Stimulated activated CD4-positive, alpha-beta T cell treated with anti-CD3 and anti-CD28 coated beads, Interleukin-4, amount 100 ng/mL, for 1 hour (primary cell): Measurements from ENCODE around the gene PKMYT1.

Experiments used
- DNase-seq: peaks from one replicate; pipeline ENCODE4 v3.0.0-alpha.2; 2020

Gene PKMYT1

DNA sequence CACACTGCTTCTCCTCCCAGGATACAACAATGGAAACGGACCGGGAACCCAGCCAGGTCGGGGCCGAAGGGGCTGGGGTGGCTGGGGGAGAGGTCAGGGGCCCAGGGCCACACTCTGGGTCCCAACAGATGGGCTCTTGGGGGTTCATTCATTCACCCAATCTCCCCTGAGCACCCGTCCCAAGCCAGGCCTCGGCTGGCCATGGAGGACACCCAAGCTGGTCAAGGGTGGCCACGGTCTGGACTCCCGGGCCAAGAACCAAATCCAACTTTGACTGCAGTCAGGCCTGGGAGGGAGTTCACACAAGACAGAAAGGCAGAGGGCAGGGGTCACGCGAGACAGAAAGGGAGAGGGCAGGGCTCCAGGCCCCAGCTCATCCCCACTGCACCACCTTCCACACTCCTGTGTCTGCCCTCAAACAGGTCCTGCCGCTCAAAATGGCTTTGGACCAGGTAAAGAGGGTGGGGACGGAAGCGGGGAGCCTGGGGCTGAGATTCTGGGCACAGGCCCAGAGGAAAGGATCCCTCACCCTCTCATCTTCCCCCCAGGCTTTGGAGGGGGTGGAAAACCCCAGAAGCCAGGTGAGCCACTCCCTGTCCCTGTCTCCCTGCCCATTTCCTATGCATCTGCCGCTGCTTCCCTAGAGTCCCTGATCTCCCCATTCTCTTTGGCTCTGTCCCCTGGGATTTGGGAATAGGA lies 12.3 kb upstream of the PKMYT1 start:
- no peak for DNase-seq

DNA sequence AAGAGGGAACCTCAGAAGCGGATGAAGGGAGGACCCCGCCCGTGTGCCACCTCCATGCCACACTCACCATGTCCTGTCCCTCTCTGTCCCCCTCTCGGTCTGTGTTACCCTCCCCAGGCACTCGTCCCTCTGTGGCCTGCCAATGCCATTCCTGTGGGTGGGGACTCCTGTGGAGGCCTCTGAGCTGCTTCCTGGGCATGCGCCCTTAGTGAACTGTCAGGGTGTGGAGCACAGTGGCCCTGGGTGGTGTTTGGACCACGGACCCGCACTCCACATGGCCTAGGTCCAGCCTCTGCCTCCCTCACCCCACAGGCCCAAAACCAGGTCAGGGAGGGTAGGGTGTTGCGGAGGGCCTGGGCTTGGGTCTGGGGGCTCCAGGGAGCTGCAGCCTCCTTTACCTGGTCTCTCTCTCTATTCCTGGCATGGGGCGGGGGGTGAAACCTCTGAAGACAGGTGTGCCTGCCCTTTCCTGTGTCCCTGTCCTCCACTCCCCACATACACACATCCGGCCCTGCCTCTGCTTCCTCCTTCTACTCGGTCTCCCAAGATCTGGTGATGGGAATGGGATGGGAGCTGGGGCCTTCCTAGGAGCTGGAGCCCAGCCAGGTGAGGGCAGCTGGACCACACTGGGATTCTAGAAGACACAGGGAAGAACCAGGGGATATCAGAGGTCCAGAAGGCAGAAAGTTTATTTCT lies 11.5 kb upstream of the PKMYT1 start:
- no peak for DNase-seq

DNA sequence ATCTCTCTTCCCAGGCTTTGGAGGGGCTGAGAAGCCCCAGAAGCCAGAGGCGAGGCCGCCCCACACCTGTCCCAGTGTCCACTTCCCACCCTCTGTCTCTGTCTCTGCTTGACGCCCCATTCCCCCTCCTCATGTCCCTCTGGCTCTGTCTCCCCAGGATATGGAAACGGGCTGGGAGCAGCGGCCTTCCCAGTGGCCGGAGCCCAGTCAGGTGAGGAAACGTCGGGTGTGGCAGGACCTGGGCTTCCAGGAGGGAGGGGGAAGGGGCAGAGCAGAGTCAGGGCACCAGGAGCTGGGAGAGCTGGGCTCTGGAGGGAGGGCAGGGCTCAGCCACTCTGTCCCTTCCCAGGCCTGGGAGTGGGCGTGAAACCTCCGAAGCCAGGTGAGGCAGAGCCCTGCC lies 10.6 kb upstream of the PKMYT1 start:
- no peak for DNase-seq

- no peak for DNase-seq
Measured at GRCh38 chr16:2988590-2989099, 8.4 kb upstream of the PKMYT1 start.

DNA sequence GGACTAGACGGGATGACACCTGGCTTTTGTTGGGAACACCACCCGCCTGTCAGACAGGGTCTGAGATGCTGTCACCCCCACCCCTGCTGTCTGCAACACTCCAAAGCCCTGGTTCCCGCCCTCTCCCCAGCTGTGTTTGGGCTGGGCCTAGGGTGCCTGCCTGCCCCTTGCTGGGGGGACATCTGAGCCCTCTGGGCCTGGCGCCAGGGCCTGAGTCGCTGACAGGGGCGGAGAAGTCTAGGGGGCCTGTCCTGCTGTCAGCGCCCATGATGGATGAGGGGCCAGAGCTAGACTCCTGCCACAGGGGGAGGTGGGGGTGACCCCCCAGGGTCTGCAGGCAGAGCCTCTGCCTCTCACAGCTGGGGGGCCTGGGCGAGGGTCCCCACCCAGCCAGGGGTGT lies 7.6 kb upstream of the PKMYT1 start:
- DNase-seq = no peak

- DNase-seq = no peak
Measured at GRCh38 chr16:2987286-2987685, 7.0 kb upstream of the PKMYT1 start.

DNA sequence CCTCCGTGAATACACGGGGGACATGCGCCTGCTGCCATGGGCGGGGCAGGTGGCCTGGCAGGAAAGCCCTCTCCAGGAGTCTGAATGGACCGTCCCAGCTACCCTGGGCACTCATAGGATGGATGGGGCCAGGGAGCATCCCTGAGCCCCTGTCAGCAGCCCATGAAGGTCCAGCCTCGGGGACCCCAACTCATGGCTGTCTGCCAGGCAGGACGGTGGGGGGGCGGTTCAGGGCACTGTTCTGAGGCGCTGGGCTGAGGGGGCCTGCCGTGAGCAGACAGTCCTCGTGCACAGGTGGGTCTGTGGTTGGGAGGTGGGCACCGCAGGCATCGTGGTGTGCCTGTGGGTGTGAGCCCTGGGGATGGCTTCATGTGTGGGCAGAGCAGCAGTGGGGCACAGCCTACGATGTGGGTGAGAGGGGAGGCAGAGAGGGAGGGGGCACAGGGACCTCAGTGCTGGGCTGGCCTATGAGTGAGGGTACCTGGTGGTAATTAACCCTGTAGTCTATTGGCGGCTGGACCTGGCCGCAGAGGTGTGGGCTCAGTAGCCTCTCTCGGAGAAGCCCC lies 6.5 kb upstream of the PKMYT1 start:
- no peak for DNase-seq

DNA sequence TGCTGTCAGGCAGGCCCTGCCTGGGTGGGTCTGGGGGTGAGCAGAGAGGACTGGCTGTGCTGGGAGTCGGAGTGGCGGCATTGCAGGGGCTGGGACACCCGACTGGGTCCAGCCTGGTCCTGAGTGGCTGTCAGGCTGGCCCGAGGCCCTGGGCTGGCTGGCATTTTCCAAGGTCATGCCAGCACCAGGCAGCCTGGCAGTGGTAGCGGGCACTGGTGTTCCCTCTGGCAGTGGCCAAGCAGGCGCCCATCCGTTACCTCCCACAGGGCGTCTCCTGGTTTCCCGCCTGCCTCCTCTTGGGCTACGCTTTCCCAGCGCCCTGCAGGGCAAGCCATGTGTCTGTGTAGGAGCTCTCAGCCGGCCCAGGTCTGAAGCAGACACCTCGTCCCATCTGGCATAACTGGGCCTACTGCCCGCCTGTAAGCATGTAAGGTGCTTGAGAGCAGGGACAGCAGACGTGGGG lies 5.7 kb upstream of the PKMYT1 start:
- no peak for DNase-seq

DNA sequence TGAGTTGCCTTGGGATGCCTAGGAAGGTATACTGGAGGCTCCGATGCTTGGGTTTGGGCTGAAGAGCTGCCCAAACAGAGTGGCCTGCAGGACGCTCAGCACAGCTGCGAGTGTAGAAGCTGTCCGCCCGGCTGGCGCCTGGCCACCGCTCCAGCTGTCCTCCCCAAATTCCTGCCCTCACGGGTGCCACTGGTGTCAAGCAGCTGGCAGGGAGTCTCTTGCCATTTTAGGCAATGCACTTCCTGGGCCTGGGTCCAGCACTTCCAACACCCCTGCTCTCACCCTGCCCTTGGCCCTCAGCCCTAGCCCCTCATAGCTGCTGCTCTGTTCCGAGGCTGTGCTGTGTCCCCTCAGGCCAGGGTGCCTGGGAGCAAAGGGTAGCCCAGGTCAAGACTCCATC lies 5.2 kb upstream of the PKMYT1 start:
- no peak for DNase-seq

DNA sequence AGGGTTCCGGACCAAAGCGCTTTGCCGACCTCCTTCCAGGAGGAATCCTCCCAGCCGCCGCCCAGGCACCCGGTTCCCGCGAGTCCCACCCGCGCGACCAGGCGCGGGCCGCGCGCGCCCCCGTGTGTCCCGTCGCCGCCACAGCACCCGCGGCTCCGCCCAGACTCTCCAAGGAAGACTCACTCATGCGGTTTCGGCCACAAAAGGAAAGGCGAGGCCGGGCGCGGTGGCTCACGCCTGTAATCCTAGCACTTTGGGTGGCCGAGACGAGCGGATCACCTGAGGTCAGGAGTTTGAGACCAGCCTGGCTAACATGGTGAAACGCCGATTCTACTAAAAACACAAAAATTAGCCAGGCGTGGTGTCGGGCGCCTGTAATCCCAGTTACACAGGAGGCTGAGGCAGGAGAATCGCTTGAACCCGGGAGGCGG lies 3.5 kb upstream of the PKMYT1 start:
- peak; percentile 71 for DNase-seq

DNA sequence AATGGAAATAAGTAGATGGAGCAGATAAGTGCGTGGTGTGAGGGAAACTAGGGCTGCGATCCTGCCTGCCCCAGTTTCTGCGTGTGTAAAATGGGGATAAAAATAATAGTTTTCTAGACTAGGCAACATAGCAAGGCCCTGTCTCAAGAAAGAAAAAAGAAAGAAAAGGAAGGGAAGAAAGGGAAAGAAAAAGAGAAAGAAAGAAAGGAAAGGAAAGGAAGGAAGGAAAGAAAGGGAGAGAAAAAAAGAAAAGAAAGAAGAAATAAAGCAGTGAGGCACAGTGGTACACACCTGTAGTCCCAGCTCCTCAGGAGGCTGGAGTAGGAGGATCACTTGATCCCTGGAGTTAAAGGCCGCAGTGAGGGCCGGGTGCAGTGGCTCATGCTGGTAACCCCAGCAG lies 2.2 kb upstream of the PKMYT1 start:
- no peak for DNase-seq

GRCh38 chr16:2981899-2982250 lies 1.6 kb upstream of the PKMYT1 start:
- DNase-seq = no peak

DNA sequence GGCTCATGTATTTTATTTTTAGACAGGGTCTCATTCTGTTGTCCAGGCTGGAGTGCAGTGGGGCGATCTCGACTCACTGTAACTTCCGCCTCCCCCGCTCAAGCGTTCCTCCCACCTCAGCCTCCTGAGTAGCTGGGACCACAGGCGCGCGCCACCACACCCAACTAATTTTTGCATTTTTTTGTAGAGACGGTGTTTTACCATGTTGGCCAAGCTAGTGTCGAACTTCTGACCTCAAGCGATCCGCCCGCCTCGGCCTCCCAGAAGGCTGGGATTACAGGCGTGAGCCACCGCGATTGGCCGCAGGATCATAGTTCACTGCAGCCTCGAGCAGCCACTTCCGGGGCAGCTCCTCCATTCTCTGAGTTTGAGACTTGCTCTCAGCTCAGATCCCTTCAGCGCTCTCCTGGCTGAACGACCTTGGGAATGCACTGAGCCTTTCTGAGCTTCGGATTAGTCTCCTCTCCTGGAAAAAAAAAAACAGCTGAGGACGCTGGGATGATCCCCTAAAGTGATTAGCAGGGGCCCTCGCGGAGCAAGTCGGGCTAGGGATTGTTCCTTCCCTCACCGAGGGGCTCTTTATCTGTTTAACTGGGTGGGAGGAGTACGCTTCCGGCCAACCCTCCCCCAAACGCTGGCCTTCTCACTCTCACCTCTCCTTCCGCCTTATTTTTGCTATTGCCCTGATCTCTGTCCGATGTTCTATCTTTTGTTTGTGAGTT lies 1.1 kb upstream of the PKMYT1 start:
- DNase-seq = no peak

DNA sequence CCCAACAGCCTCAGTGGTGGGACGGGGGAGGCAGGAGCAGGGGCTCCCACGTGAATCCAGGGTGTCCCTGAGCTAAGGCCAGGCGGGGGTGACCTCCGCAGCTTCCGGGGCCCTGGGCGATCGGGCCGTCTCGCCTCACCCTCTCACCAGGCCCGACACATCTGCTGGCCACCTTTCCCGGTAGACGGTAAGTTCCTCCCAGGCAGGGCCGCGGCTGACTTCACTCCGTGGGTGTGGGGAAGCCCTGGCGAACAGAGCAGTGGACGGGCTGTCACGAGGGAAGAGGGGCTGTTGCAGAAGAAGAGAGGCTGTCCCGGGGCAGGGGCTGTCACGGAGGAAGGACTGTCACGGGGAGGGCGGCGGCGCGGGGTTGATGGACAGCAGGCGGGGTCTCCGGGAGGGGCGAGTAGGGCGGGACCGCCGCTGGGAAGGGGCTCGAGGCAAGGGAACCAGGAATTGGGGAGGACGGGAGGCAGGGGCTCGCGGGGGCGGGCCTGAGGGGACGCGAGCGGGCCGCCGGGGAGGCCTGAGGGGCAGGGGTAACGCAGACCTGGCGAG lies 498 bp downstream of the PKMYT1 start:
- no peak for DNase-seq

DNA sequence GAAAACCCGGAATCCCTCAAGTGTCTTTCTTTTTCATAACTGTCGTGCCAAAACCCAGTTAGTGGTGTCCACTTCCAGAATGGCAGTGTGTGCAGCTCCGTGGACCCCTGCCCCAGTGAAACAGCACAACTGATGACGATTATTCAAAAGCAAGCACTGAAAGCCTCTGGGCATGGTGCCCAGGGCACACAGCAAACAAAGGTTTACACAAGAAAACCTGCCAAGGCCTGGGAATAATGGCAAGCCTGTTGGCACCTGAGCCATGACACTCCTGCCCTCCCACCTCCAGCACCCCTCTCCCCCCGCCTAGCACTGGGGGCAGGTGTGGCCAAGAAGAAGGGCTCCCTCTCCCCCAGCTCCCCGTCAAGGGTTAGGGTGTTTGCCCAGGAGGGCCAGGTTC lies 2.8 kb downstream of the PKMYT1 start:
- no peak for DNase-seq

DNA sequence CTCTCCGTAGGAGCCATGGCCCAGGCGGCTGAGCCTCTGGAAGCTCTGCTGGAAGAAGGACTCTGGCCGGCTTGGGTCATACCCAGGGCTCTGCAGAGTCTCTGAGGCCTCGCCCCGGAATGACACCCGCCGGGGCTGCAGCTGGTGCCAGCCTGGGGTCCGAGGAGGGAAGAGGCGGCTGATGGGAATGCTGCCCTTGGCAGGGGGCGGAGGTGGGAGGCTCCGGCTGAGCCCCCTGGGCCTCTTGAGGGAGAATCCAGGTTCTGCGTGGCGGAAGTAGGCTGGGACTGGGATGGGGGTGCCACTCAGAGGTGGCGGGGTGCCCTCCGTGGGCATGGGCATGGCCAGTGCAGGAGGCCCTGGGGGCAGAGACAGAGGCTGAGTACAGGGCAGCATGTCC lies 3.6 kb downstream of the PKMYT1 start:
- DNase-seq = no peak

GRCh38 chr16:2976201-2976600 lies 4.0 kb downstream of the PKMYT1 start:
- DNase-seq = no peak

- DNase-seq = no peak
Measured at GRCh38 chr16:2975161-2975795, 5.0 kb downstream of the PKMYT1 start.

DNA sequence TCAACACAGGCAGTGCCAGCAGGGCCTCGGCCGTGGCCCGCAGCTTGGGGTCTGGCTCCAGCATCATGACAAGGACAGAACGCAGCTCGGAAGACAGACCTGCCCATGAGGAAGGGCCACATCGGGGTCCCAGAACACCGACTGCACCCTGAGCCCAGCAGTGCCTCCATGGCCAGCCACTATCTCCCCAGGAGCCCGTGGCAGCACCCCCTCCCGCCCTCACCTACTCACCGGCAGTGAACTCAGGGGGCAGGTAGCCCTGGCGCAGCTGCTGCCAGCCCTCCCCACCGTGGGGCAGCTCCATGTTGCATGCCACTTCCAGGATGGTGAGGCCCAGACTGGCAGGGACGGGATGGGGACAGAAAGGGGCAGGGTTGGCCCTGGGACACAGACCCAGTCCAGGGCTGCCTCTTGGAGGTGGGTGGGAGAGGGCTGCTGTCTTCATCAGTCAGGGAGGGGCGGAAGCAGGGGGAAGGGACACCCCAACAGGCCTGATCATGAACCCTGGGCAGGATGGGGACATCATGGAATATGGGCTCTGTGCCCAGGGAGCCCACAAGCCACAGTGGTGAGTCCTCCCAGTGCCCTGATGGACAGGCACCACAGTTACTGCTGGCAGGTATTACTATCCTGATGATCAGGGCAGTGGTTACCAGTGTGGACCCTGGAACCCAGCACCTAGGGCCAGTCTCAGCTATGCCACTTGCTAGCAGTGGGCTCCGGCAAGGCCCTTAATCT lies 5.8 kb downstream of the PKMYT1 start:
- no peak for DNase-seq

DNA sequence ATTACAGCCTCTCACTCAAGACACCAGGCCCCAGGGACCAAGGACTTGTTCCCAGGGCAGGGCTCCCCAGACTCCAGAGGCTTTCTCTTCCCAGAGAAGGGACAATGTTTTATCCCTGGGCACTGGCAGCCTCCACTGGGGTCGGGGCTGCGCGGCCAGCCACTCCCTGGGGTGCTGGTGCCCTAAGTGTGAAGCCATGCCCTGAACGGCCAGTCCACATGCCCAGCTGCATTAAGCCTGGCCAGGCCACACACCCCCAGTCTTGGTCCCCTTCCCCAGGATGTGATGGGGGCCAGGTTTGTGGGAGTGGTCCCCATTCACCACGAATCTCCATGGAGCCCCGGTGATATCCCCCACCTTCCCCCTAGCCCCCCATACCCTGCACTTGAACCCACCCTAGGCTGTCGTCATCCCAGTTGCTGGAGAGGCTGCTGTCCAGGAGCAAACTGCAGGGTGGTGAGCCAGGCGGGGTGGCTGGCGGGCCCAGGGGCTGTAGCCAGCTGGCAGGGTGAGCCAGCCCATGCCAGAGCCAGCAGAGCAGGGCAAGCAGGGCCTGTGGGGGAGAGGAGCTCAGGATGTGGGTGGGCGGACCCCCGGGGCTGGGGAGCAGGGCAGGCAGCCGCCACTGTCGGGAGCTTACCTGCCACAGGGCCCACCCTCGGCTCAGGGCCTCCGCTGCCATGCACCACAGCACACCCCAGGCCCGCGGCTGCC lies 6.5 kb downstream of the PKMYT1 start:
- no peak for DNase-seq

- DNase-seq = no peak
Measured at GRCh38 chr16:2973093-2973492, 7.2 kb downstream of the PKMYT1 start.
